Activated T-cell treated with anti-CD3 and anti-CD28 coated beads, Interleukin-2, amount 50 U/mL, for 4 hours (primary cell): ENCODE measurements around the gene HACD3. TPM values are rescaled to one million over a fixed set of nuclear protein-coding genes. Genes with fewer than 3 reads are reported as not detected.
"Not testable (repeated sequence)": the region's sequence is repeated elsewhere in the genome, so short reads cannot be mapped to it uniquely, and the experiment has no call there.

Experiments
- ATAC-seq, 2 donors: fragments of 200-7000 bp; cut with Tn5 transposase; one replicate each; pipeline ENCODE4 v1.10.0; 2021
- DNase-seq: peaks from one replicate; pipeline ENCODE4 v3.0.0-alpha.2; 2020
- H3K27me3 Mint-ChIP-seq: one replicate; pipeline ENCODE4 v1.8.0; 2021; ENCODE audit warnings: low read depth, mixed read lengths
- H3K36me3 Mint-ChIP-seq: one replicate; pipeline ENCODE4 v1.8.0; 2022; ENCODE audit warnings: mixed read lengths; ENCODE audit not compliant: insufficient read depth
- H3K4me1 Mint-ChIP-seq: one replicate; pipeline ENCODE4 v1.8.0; 2021; ENCODE audit warnings: low read depth, mixed read lengths
- H3K4me3 Mint-ChIP-seq: one replicate; pipeline ENCODE4 v1.8.0; 2021; ENCODE audit warnings: mild to moderate bottlenecking, moderate library complexity, mixed read lengths
- H3K9me3 Mint-ChIP-seq: one replicate; pipeline ENCODE4 v1.8.0; 2021; ENCODE audit warnings: mixed read lengths
- total RNA-seq, 3 donors: library from RNA; stranded (reverse); gene quantifications; one replicate each; pipeline ENCODE4 v1.2.1, GENCODE V29; 2021

Gene HACD3
- total RNA-seq, 3 donors from 2014 or later, result 44.0 to 53.9 (median 45.9) TPM

GRCh38 chr15:65598468-65598867 is 68.2 kb downstream of the HACD3 start:
- DNase-seq (no peak), ATAC-seq (no peak)
- H3K27me3 Mint-ChIP-seq, result no peaks in the 10 kb centered on the region
- no peak overlapping the region for H3K4me3 Mint-ChIP-seq
- no peaks in the 10 kb centered on the region for H3K4me1 Mint-ChIP-seq
- H3K36me3 Mint-ChIP-seq, result peaks cover 20% of the 10 kb centered on the region
- no peaks in the 10 kb centered on the region for H3K9me3 Mint-ChIP-seq

GRCh38 chr15:65599677-65600076 is 69.4 kb downstream of the HACD3 start:
- H3K4me3 Mint-ChIP-seq, result no peak overlapping the region
- H3K36me3 Mint-ChIP-seq, result peaks cover 21% of the 10 kb centered on the region
- ATAC-seq, result no peak
- no peaks in the 10 kb centered on the region for H3K27me3 Mint-ChIP-seq
- no peaks in the 10 kb centered on the region for H3K4me1 Mint-ChIP-seq
- DNase-seq, result no peak
- H3K9me3 Mint-ChIP-seq, result no peaks in the 10 kb centered on the region

- Mint-ChIP-seq H3K27me3 (no peaks in the 10 kb centered on the region), H3K9me3 (no peaks in the 10 kb centered on the region), H3K4me1 (no peaks in the 10 kb centered on the region), H3K4me3 (no peak overlapping the region), H3K36me3 (peaks cover 17% of the 10 kb centered on the region)
- ATAC-seq, result no peak
- DNase-seq, result no peak
These were observed 72.9 kb downstream of the HACD3 start for GRCh38 chr15:65603134-65603533.

- no peak overlapping the region for H3K4me3 Mint-ChIP-seq
- H3K4me1 Mint-ChIP-seq, result peaks cover 1% of the 10 kb centered on the region
- peaks cover 13% of the 10 kb centered on the region for H3K36me3 Mint-ChIP-seq
- DNase-seq, result no peak
- H3K27me3 Mint-ChIP-seq, result no peaks in the 10 kb centered on the region
- no peak for ATAC-seq
- no peaks in the 10 kb centered on the region for H3K9me3 Mint-ChIP-seq
These were observed 73.3 kb downstream of the HACD3 start for GRCh38 chr15:65603559-65603958.

- peak; percentile 93 for DNase-seq
These were observed 80.8 kb downstream of the HACD3 start, which contains the start of gene INTS14 for GRCh38 chr15:65610871-65611718. TSS of gene INTS14 (minus strand) at chr15:65611131. CDS start at chr15:65607380, 3,751 bp downstream.

GRCh38 chr15:65611888-65612615 is 81.8 kb downstream of the HACD3 start:
- peaks cover 26% of the 10 kb centered on the region for H3K4me1 Mint-ChIP-seq
- H3K9me3 Mint-ChIP-seq, result no peaks in the 10 kb centered on the region
- no peaks in the 10 kb centered on the region for H3K27me3 Mint-ChIP-seq
- peak overlapping the region; percentile 91 for H3K4me3 Mint-ChIP-seq
- DNase-seq, result no peak
- no peak for ATAC-seq
- H3K36me3 Mint-ChIP-seq, result peaks cover 3% of the 10 kb centered on the region

More at GRCh38 chr15:65610871-65611718, 80.8 kb downstream of the HACD3 start, which contains the start of gene INTS14:
- peak; percentile 99 for ATAC-seq
- Mint-ChIP-seq H3K4me1 (peaks cover 26% of the 10 kb centered on the region), H3K9me3 (no peaks in the 10 kb centered on the region), H3K36me3 (peaks cover 3% of the 10 kb centered on the region), H3K4me3 (peak within 1 kb of the TSS; percentile 91), H3K27me3 (no peaks in the 10 kb centered on the region)

- no peak for DNase-seq
- peaks cover 26% of the 10 kb centered on the region for H3K4me1 Mint-ChIP-seq
- no peaks in the 10 kb centered on the region for H3K27me3 Mint-ChIP-seq
- H3K36me3 Mint-ChIP-seq, result no peaks in the 10 kb centered on the region
- no peaks in the 10 kb centered on the region for H3K9me3 Mint-ChIP-seq
- ATAC-seq, result no peak
- H3K4me3 Mint-ChIP-seq, result peak overlapping the region; percentile 91
These were observed 82.3 kb downstream of the HACD3 start for GRCh38 chr15:65612616-65612946.

- no peak for ATAC-seq
- DNase-seq, result no peak
- Mint-ChIP-seq H3K36me3 (no peaks in the 10 kb centered on the region), H3K27me3 (no peaks in the 10 kb centered on the region), H3K4me1 (peaks cover 26% of the 10 kb centered on the region), H3K4me3 (no peak overlapping the region), H3K9me3 (no peaks in the 10 kb centered on the region)
These were observed 82.9 kb downstream of the HACD3 start for GRCh38 chr15:65612949-65613744.

GRCh38 chr15:65615887-65616286 is 85.6 kb downstream of the HACD3 start:
- not testable (repeated sequence) for DNase-seq, H3K9me3 Mint-ChIP-seq, H3K27me3 Mint-ChIP-seq, H3K36me3 Mint-ChIP-seq, ATAC-seq, H3K4me3 Mint-ChIP-seq
- peaks cover 17% of the 10 kb centered on the region for H3K4me1 Mint-ChIP-seq

- ATAC-seq, result no peak
- Mint-ChIP-seq H3K4me3 (no peak overlapping the region), H3K27me3 (no peaks in the 10 kb centered on the region), H3K9me3 (no peaks in the 10 kb centered on the region), H3K36me3 (peaks cover 6% of the 10 kb centered on the region), H3K4me1 (no peaks in the 10 kb centered on the region)
- no peak for DNase-seq
These were observed 88.4 kb downstream of the HACD3 start for GRCh38 chr15:65618560-65619109.

- Mint-ChIP-seq H3K9me3 (no peaks in the 10 kb centered on the region), H3K4me1 (no peaks in the 10 kb centered on the region), H3K36me3 (peaks cover 12% of the 10 kb centered on the region)
These were observed 89.5 kb downstream of the HACD3 start for GRCh38 chr15:65619626-65620290.

GRCh38 chr15:65620833-65621232 is 90.6 kb downstream of the HACD3 start:
- no peak for ATAC-seq
- Mint-ChIP-seq H3K27me3 (no peaks in the 10 kb centered on the region), H3K9me3 (no peaks in the 10 kb centered on the region), H3K36me3 (peaks cover 17% of the 10 kb centered on the region), H3K4me1 (no peaks in the 10 kb centered on the region), H3K4me3 (no peak overlapping the region)
- no peak for DNase-seq

More at GRCh38 chr15:65619626-65620290, 89.5 kb downstream of the HACD3 start:
- no peak overlapping the region for H3K4me3 Mint-ChIP-seq
- no peak for ATAC-seq
- H3K27me3 Mint-ChIP-seq, result no peaks in the 10 kb centered on the region
- DNase-seq, result no peak

GRCh38 chr15:65621638-65622037 is 91.4 kb downstream of the HACD3 start, which contains the start of gene SLC24A1:
TSS of gene SLC24A1 (plus strand) at chr15:65621938. CDS start at chr15:65624081, 2,143 bp downstream.
- Mint-ChIP-seq H3K36me3 (peaks cover 17% of the 10 kb centered on the region), H3K4me3 (no peak within 1 kb of the TSS), H3K27me3 (no peaks in the 10 kb centered on the region), H3K9me3 (no peaks in the 10 kb centered on the region), H3K4me1 (no peaks in the 10 kb centered on the region)
- ATAC-seq (no peak), DNase-seq (no peak)
